ENCODE measurements around the gene SIRPG.

The SIRPG gene

DNA sequence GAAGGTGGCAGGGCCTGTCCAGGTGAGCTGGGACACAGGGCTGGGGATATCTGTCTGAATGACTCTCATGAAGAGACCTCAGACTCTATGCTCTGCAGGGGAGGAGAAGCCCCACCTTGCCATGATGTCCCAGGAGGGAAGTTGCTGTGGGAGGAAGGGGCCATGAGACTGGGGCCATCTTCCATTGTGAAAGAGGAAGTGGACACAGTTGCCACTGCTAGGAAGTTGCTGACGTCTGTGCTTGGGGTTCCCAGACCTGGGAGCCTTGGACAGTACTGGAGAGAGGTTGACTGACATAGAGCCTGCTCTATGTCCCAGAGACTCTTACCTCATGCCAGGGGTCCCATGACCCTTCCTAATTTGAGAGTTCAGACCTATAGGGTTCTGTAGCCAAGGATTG lies 62.2 kb downstream of the SIRPG start:
- no peak for DNase-seq (ENCODE audit: low spot score)

DNA sequence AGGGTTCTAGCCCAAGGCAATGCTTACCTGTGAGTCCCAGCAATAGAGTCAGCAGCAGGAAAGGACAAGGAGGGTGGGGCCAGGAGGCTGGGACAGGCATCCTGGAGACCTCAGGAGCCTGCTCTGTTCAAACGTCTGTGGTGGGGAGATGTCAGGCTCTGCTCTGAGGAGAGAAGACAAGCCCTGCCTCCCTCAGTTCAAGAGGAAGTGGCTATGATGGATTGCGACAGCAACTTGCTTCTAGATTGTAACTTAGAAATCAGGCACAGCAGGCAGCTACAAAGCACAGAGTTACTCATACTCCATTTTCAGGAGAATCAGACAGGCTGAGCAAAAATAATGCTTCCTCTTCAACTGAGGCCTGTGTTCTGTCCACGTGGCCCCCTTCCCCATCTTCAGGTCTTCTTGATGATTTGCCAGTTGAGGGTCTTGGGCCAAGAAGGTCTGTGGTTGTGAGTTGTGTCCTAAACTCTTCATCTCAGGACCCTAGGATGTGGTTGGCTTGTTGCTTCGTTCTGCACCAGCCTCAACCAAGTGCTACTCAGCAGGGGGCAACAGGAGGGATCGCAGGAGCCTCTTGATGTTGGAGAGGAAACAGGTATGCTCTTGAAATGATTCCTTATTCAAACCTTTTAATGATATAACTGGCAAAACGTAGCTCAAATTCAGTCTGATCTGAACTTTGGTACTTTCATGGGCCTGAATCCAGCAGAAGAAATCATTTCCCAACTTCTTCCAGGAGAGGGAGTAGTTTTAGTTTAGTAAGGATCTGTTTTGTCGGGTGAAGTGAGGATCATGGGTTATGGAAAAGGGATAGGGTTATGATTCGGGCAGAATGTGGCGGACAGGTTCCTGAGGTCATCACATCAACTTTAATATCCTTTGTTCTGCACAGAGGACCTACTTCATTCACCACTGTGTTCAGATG lies 68.8 kb downstream of the SIRPG start:
- no peak for DNase-seq (ENCODE audit: low spot score)

DNA sequence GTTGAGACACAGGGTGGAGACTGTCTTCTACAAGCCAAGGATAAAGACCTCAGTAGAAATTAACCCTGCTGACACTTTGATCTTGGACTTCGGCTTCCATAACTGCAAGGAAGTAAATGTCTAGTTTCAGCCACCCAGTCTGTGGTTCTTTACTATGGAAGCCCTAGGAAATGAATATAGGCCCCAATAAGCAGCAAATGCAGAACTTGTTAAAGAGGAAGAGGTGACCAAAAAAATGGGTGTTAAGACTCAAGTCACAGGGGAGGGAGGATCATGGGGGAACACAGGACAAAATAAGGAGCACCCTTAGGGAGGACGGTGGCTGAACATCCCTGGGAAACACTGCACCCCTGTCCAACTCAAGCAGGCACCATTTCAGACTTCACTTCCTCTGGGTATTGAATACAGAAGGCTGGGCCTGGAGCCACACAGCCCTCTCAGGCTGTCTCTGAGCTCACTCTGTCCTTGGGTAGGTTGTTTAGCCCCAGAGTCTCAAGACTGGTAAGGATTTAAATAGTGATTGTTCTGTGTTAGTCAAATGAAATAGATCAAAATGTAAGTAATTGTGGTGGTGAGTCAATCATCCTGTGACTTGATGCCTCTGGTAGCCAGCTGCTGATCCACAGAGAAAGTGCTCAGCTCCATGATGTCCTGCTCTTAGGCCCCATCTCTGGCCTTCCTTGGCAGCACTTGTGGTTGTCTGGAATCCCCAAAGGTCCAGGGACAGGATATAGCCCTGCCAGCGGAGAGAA lies 69.6 kb downstream of the SIRPG start:
- no peak for DNase-seq (ENCODE audit: low spot score)

DNA sequence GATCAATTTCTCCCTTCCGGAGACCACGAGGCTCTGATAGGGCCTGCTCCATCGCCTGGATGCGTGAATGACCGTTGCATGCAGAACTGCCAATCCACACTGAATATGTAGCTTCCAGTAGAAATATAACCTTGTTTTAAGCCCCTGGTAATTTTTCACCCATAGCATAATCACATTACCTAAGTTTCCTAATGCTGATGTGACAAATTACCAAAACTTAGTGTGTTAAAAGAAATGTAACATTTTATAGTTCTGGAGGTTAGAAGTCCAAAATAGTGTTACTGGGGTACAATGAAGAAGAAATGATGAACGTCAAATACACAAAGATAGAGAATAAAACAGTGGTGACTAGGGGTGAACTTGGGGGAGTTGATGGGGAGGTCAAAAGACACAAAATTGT lies 78.1 kb downstream of the SIRPG start:
- DNase-seq (ENCODE audit: low spot score), result no peak
